Limb (tissue), 2 donors: ENCODE results near the gene SHMT2.

Experiments used
- DNase-seq, 2 donors: peaks; one replicate each; pipeline ENCODE4 v3.0.0-alpha.2; 2016; ENCODE audit errors: extremely low spot score in 2 of 2

SHMT2 gene

DNA sequence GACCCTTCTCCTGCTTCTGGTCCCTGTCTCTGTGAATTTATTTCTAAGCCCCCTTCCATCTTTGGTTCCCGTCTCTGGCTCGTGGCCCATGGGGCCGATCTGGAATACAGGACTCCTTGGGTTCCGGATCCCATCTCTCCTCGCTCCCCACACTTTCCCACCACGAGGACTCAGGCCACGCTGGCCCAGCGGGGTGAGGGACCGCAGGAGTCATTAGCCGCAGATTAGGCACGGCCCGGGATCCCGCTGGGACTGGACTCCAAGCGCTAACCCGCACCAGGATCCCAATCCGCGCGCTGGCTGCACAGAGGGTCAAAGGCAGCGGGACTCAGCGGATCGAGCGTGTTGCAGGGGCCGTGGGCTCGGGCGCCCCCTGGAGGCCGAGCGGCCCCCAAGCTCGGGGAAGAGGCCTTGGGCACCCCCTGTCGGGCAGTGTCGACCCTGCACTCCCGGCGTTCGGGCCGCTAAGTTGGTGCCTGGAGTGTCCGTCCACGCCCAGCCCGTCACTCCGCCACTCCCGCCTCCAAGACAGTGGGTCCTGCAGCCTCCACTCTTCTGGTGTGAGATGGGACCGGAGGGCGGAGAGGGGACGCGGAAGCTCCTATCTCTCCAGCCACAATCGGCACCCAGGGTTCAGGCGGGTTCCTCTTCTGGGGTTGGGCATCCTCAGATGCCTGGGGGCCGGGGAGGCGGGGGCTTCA is 9.5 kb downstream of the SHMT2 start:
- peak; percentile 87 to 95 for DNase-seq

DNA sequence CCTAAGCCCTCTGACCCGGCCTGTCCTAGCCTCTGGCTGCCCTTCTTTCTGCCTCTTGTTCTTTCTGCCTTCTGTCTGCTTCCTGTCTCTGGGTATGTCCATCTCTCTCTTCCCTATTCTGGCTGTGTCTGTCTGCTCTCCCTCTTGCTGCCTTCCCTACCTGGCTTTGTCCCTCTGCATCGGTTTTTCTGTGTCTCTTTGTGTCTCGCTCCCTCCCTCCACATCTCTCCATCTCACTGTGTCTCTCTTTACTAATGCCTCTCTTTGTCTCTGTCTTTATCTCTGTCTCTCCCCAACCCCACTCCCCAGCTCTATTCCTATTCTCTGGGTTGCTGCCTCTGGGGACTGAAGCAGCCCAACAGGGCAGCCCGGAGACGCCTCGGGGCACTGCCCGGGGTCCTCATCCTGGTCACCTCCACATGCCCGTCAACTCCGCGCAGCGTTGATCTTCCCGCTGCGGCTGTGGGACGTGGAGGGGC is 10.1 kb downstream of the SHMT2 start:
- no peak for DNase-seq

DNA sequence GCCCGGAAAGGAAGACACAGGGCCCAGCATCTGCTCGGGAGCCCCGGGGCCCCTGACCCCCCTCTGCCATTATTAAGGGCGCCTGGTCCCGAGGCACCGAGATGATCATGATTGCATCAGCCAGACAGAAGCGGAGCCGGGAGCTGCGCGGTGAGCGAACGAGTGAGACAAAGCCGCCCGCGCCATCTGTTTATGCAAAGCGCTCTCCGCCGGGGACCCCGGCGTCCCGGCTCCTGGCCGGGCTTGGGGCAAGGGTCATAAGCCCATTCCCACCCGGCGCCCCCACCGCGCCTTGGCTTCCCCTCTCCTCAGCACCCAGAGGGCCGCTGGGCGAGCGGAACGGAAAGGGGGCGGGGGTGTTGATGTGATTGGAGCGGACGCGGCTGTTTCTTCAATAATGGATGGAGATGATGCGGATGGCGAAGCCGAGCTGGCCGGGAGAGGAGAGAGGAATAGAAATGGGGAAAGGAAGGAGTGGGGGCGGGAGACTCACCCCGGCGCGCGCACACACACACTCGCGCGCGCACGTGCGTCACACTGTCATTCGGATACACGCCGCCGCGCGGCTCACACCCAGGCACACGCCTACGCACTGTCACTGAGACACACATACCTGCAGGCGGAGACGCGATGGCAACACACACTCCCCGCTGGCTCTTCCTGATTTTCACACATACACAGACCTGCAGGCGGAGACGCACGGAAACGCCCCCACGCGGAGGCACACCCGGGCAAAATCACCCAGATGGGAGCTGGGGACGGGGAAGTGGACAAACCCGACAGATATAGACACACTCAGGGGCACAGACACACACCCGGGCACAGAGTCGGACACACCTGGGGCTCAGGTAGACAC is 10.8 kb downstream of the SHMT2 start:
- peak in 1 of 2 donors; percentile 80 for DNase-seq

DNA sequence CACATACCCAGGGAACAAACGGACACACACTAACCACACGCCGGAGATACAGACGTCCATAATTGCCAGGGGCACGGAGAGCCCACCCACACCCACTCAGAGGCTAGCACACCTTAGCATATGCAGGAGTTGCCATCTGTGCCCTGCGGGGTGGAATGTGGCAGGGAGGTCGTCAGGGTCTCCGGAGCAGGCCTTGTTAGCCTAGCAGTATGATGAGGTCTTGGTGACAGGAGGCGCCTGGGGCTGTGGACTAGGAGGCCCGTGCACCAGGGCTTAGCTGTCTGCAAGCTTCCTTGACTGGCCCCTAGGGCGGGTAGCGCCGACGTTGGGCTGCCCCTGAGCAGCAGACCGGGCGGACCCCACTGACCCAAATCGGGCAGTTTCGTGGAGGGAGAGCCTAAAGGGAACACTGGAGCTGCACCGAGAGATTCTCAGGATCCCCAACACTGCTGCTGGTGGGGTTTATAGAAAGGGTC is 11.5 kb downstream of the SHMT2 start:
- DNase-seq = peak in 1 of 2 donors; percentile 64

DNA sequence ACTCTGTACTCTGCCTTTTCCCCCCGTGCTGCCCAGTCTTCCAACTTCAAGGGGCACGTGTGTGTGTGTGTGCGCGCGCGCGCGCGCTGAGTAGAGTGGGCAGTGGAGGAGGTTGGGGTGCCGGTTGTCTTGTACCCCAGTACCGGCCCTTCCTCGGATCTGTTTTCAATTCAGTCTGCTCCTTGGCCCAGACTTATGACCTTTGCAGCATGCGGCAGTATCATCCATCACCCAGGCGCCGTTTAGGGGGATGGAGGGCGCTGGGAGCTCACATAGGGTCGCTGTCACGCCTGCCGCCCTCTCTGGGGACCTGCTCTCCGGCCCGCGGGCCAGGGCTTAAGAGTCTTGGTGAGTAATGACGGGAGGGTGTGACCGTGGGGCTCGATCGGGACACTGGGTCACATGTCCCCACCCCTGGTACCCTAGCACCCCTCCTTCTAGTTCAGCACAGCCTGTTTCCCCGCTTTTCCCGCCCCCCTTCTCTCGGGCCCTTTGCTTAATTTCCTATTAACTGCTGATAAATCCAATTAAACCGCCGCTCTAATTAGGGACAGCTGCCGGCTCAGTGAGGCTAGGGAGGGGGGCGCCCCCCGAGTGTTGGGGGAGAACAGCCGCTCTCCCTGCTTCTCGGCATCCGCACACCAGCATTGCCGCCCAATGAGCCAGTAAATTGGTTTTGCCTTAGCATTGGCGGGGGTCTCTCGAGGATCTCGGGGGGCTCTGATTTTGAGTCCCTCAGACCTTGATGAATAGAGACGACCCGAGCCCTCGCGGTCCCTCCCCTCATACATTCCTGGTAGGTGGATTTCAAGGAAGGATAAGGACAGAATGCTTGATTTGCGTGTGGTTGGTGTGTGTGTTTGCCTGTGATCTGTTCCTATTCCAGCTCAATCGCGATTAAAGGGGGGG is 12.1 kb downstream of the SHMT2 start:
- DNase-seq = peak in 1 of 2 donors; percentile 73

DNA sequence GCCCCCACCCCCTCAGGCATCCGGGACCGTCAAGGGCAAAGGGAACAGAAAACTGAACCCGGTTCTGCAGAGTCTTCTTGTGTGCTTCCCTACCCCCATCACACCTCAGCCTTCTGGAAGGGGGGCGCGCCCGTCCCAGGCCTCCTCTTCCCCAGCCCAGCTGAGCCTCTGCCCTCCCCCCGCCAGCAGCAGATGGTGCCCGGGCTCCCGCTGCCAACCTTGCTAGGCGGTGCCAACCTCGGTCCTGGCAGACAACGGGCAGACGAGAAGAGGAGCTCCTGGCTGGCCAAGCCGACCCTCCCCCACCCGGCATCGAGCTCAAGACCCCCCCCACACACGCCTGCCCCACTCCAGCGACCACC is 12.8 kb downstream of the SHMT2 start:
- peak in 1 of 2 donors; percentile 80 for DNase-seq

DNA sequence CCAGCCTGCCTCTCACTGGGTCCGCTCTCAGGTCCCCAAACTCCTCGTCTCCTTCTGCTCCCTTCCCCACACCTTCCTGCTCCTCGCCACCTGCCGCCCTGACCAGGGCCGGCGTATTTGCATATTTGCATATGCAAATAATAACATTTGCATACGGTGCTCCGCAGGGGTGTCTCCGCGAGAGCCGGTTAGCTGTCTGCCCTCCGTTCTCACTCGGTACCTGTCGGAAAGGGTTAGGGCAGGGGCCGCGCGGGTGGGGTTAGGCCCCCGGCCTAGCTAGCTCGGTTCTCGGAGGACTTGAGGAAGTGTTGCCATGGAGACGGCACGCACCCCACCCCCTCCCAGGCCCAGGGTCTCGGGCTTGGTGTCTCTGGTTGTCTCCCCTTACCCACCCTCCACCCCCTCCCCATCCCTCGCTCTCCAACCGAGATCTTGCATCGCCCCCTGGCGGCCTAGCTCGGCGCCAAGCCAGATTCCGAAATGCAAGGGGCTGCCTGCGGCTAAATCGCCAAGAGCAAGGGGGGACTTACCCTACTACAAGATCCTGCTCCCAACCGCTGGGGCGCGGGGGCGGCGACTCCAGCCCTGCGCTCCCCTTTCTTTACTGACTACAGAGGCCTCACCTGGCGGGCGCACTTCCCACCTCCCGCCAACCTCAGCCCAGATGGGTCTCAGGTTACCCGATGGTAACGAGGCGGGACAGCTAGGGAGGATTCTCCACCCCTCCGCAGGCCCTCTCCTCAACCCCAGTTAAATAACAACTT is 13.4 kb downstream of the SHMT2 start:
- peak in 1 of 2 donors; percentile 92 for DNase-seq

DNA sequence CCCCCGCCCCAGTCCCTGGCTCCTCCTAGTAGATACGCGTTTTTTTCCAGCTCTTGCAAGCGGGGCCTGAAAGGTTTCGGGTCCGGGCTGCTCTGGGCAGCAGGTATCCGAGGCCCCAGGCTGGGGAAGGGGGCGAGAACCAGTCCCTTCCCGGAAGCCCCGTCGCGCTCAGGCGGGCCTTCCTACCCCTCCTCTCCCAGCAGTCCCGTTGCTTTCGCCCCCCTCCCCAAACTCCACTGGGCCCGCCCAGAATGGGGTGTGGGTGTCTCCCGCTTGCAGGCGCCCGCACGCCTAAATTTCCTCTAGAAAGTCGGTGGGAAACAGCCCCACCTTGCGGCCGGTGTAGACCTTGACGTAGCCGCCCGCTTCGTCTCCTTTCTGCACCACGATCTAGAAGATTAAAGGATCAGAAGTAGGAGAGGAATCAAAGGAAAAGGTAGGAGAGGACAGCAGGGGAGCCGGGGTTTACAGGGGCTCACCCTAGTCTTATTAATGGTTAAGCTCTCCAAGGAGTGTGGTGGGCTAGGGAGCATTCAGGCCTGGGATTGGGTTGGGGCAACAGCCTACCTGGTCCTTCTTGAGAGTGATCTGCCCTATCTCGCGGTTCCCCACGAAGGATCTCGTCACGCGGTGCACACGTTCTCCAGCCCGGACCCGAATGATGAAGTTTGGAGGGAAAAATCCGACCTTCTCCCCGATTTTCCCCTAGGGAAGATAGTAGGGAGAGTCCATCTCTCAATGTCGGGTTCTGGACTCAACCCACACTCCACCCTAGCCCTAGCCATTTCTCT is 14.2 kb downstream of the SHMT2 start:
- DNase-seq = peak; percentile 68 to 88

DNA sequence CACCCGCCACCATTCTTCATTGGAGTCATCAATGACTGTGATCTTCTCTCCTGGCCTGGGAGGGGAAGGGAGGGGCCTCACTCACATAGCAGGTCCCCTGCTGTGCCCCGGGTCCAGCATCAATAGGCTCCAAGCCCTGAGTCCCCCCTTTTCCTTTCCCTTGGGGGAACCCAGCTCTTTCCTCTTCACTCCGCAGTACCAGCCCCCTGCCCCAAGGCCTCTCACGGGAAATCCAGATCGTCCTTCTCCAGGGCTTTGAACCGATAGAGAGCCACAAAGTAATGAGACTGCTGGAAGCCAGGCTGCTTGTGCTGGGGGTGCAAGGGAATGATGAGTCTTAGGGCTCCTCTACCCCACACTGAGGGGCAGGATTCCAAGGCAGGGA is 14.8 kb downstream of the SHMT2 start:
- DNase-seq = no peak

DNA sequence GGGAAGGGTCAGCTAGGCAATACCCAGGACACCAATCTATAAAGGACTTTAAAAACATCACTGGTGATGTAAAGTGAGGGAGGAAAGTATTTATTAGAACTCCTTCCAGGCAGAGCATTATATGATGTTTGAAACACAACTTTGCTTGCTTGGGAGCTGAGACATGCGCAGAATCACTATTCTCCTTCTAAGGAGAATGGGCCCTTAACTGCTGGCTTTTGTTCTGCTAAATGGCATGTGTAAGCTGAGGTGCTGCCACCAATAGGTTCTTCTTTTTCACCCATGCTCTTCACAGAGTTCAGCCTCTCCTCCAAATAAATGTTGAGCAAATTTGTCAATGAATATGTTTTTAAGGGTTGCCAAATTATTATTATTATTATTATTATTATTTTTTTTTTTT is 17.5 kb downstream of the SHMT2 start:
- DNase-seq = no peak

DNA sequence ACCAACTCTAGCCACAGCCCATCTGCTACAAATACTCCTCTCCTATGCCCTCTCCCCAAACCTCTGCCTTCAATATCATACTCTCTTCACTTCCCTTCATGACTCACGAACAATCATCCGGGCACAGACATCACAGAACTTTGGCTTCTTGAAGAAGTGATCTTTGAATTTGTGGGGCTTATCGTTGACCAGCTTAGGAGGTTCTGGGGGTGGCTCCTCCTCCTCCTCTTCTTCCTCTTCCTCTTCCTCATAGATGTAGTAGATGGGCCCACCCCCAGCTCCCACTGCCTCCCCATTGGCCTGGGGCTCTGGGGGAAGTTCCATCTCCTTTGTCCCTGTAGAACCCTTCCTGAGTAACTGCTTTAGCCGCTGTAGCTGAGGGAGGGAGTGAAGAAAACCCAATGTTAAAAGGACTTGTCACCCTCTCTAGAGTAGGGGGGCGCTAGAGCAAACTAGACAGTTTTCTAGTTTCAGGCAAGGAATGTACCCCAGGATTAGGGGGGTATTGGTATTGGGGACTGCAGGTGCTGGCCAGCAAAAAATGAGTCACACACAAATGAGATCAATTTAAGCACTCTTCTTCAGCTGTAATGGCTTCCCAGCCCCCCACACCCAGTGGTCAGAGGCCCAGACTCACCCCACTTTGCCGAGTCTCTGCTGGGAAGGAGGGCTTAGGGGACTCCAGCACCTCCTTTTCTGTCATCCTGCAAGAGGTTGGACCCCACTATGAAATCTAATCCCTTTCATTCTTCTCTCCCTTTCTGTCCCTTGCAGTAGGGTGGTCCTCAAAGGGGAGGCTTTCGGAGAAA is 19.6 kb downstream of the SHMT2 start:
- no peak for DNase-seq

DNA sequence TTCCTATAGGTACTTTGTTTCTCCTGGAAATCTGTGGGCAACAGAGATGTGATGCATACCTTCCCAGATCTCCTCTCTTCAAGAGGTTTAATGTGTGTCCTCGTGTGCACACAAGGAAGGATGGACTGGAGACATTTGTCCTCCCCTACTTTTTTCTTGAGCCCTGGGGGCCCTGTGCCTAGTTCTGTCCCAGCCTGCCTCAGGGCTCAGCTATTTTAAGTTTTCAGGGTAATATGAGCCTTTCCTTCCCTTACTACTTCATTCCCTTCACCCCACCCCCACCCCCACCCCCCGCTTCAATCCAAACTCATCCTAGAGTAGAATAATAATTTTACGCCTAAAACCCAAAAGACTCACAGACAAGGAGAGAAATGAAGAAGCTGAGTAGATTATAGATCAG is 21.0 kb downstream of the SHMT2 start:
- DNase-seq = no peak

DNA sequence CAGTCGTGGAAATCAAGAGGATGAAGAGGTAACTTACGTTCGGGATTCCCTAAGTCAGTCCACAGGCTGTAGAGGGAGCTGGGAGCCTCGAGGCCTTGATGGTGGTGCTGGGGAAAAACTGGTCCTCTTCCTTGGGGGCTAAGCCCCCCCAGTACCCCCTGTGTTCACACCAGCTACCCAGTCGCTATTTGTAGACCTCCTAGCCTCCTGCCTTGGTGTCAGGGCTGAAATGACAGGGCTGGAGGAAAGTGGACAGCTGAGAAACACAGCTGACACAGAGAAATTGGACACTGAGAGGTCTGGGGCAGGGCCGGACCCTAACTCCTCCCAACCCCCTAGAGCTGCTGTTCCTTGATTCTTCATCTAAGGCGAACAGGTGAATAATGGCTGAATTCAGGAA is 21.4 kb downstream of the SHMT2 start, which contains the start of gene STAC3:
Gene STAC3, minus strand, starts transcription at position 232 of the 400 bp plus-strand sequence. CDS start 1,551 bp downstream, outside the sequence.
- DNase-seq = no peak

DNA sequence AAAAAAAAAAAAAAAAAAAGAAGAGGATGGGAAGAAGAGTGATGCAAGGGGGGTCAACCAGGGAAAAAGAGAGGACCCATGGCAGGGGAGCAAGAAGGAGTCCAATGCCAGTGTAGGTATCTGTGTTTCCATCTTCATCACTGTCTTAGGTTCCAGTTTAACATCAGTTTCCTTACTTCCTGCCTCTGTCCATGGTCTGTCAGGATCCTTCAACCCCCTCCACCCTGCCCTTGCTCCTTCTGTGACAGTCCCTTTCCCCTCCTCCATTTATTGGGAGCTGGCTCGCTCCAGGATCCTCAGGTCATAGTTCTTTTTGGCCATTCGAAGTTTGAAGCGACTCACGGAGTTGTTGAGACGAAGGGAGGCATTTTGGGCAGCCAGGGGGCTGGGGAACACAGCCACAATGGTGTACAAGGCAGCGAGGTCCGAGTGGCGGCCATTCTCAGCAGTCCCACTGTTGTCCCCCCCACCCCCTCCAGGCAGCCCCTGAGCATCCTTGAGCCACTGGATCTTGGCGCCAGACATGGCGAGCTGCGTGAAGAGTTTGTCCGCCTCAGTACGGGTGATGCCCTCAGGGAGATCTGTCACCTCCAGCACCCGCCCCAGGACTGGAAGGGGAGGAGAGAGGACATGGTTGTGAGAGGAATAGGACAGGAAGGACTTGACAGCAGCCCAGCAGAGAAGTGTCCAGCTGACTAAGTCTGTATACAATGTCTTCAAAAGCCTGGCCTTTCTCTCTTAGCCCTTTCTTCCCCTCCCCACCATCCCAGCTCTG is 25.2 kb downstream of the SHMT2 start:
- no peak for DNase-seq

DNA sequence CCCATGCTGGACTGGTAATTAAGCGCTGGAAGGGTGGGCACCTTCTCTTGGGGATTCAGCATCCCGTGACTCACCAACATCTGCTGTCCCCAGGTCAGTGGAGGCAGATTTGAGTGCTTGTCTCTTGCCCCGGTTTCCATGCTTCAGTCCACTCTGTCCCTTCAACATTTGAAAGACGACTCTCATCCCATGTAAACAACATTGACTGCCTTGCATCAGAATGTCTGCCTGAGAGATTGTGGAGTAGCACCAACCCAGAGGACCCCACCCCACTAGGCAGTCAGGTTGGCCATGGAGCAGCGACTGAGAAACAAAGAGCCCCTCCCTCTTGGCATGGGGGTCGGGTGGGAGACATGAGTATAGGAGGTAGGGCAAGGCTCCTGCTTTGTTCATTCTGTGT is 26.4 kb downstream of the SHMT2 start:
- DNase-seq = no peak

DNA sequence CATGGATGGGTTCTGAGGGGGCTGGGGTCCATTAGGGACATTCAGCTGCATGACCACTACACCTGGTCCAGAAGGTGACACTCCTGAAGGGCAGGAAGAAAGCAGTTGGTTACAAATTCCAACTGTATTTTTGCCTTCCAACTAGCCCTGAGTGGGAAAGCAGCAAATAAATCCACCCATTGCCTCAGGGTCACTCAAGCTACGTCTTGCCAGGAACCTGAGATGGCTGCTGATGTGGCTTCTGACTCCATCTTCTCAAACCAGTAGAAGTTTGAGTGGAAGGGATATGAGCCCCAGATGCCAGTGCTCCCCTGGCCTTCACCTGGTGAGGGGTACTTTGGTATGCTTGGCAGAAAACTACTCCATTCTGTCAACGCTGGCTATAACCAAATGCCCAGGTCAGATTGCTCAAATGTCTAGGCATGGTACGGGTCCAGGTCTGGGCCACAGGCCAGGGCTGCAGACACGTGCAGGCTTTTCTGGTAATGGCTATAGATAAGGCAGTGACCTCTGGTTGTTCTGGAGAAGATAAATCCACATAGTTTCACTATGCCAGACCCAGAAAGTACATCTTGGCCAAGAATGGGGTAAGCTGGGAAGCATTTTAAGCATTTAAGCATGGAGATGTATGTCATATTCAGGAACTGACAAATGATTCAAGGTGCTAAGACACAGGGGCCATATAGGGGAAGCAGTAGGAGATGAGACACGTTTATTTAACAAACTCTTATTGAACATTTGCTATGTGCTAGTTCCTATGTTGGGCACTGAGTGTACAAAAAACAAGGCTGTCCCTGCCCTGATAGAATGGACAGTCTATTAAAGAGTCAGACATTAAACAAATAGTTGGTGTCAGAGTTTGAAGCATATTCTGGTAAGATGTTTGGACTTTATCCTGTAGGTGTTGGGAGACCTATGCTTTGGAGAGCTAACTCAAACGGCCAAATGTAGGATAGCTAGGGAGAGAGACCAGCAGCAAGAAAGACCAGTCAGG is 29.8 kb downstream of the SHMT2 start:
- DNase-seq = no peak

DNA sequence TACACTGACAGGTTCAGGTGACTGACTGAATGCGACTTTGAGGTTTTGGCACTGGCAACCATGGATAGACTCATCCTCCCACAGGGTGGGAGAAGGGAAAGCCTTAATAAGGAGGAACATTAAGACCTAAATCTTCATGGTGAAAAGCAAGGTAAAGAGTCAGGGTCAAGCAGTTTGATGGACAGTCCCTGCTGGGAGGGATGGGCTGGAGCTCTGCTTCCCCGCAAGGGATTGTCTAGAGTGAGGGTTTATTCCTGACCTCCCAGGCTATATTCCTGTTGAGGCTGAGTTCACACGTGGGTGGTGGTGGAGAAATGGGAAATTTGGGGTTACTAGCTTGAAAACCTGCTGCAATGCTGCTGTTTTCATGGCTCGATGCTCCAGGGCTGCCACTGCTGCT is 30.9 kb downstream of the SHMT2 start:
- DNase-seq = no peak
